ENCODE results near the gene WWOX. TPM values are rescaled to one million over a fixed set of nuclear protein-coding genes. Genes with fewer than 3 reads are reported as not detected.

The WWOX gene
- total RNA-seq, 4 donors from 2014 or later: 12.9 to 53.5 (median 25.6) TPM

- TF ChIP-seq CTCF (IDR thresholded peaks at IDR 0.05): no peak
- TF ChIP-seq POLR2A (IDR thresholded peaks at IDR 0.05): no peak
- no peak for TF ChIP-seq EP300 (IDR thresholded peaks at IDR 0.05)
- TF ChIP-seq POLR2AphosphoS5 (IDR thresholded peaks at IDR 0.05): no peak
- Histone ChIP-seq H3K27ac (no peak overlapping the region), H3K27me3 (no peaks in the 10 kb centered on the region), H3K9me3 (no peaks in the 10 kb centered on the region), H3K4me1 (peaks cover 0 to 3% (median 0%) of the 10 kb centered on the region in 3 donors), H3K4me3 (no peak overlapping the region), H3K36me3 (no peaks in the 10 kb centered on the region)
- no peak for ATAC-seq
- 92 to 95% methylated on average over 7 of the region's 7 CpGs for WGBS, 2 donors (ENCODE audit: low coverage in 1 of 2)
Observed at GRCh38 chr16:78405833-78406232, 306.4 kb downstream of the WWOX start.

GRCh38 chr16:78407191-78407590, 307.7 kb downstream of the WWOX start:
- peaks cover 0 to 3% (median 0%) of the 10 kb centered on the region in 3 donors for H3K4me1 ChIP-seq
- peak; percentile 70 for ATAC-seq
- no peaks in the 10 kb centered on the region for H3K9me3 ChIP-seq
- no peaks in the 10 kb centered on the region for H3K27me3 ChIP-seq
- H3K36me3 ChIP-seq: no peaks in the 10 kb centered on the region
- TF ChIP-seq POLR2A (IDR thresholded peaks at IDR 0.05) (no peak), POLR2AphosphoS5 (IDR thresholded peaks at IDR 0.05) (no peak), CTCF (IDR thresholded peaks at IDR 0.05) (no peak), EP300 (IDR thresholded peaks at IDR 0.05) (no peak)
- H3K27ac ChIP-seq: no peak overlapping the region
- no peak overlapping the region for H3K4me3 ChIP-seq

- WGBS, 2 donors (ENCODE audit: low coverage in 1 of 2): 100% methylated on average over 1 of the region's 3 CpGs
- Histone ChIP-seq H3K36me3 (no peaks in the 10 kb centered on the region), H3K27me3 (no peaks in the 10 kb centered on the region), H3K4me1 (no peaks in the 10 kb centered on the region), H3K9me3 (peaks cover 0 to 10% (median 0%) of the 10 kb centered on the region in 3 donors), H3K27ac (no peak overlapping the region), H3K4me3 (no peak overlapping the region)
- no peak for ATAC-seq
- TF ChIP-seq POLR2A (IDR thresholded peaks at IDR 0.05): no peak
- TF ChIP-seq POLR2AphosphoS5 (IDR thresholded peaks at IDR 0.05): no peak
- no peak for TF ChIP-seq EP300 (IDR thresholded peaks at IDR 0.05)
- no peak for TF ChIP-seq CTCF (IDR thresholded peaks at IDR 0.05)
Observed at GRCh38 chr16:78413651-78414050, 314.2 kb downstream of the WWOX start.

GRCh38 chr16:78415013-78415412, 315.6 kb downstream of the WWOX start:
- Histone ChIP-seq H3K9me3 (peaks cover 0 to 10% (median 0%) of the 10 kb centered on the region in 3 donors), H3K36me3 (no peaks in the 10 kb centered on the region), H3K4me1 (no peaks in the 10 kb centered on the region), H3K27ac (no peak overlapping the region), H3K4me3 (no peak overlapping the region), H3K27me3 (no peaks in the 10 kb centered on the region)
- 93 to 97% methylated on average over 3 to 5 of the region's 5 CpGs for WGBS, 2 donors (ENCODE audit: low coverage in 1 of 2)
- ATAC-seq: no peak
- TF ChIP-seq EP300 (IDR thresholded peaks at IDR 0.05): no peak
- TF ChIP-seq CTCF (IDR thresholded peaks at IDR 0.05): no peak
- TF ChIP-seq POLR2AphosphoS5 (IDR thresholded peaks at IDR 0.05): no peak
- no peak for TF ChIP-seq POLR2A (IDR thresholded peaks at IDR 0.05)

GRCh38 chr16:78415669-78416068, 316.2 kb downstream of the WWOX start:
- Histone ChIP-seq H3K27me3 (no peaks in the 10 kb centered on the region), H3K4me3 (no peak overlapping the region), H3K27ac (no peak overlapping the region), H3K9me3 (peaks cover 0 to 10% (median 0%) of the 10 kb centered on the region in 3 donors), H3K4me1 (no peaks in the 10 kb centered on the region), H3K36me3 (no peaks in the 10 kb centered on the region)
- no peak for TF ChIP-seq CTCF (IDR thresholded peaks at IDR 0.05)
- TF ChIP-seq EP300 (IDR thresholded peaks at IDR 0.05): no peak
- TF ChIP-seq POLR2AphosphoS5 (IDR thresholded peaks at IDR 0.05): no peak
- no peak for TF ChIP-seq POLR2A (IDR thresholded peaks at IDR 0.05)
- WGBS, 2 donors (ENCODE audit: low coverage in 1 of 2): 100% methylated on average over 1 of the region's 1 CpG; no CpG with 5 or more reads in 1 of the 2 donors
- no peak for ATAC-seq

Measured in gastroesophageal sphincter (tissue), 4 donors.